HG02610 (cell line): Measurements from ENCODE around the gene DRG2.

Experiments used
- ATAC-seq: cut with Tn5 transposase; IDR thresholded peaks from one replicate; pipeline ENCODE4 v1.9.1; 2021; ENCODE audit warnings: mild to moderate bottlenecking, moderate library complexity; ENCODE audit not compliant: unreplicated experiment

The DRG2 gene

DNA sequence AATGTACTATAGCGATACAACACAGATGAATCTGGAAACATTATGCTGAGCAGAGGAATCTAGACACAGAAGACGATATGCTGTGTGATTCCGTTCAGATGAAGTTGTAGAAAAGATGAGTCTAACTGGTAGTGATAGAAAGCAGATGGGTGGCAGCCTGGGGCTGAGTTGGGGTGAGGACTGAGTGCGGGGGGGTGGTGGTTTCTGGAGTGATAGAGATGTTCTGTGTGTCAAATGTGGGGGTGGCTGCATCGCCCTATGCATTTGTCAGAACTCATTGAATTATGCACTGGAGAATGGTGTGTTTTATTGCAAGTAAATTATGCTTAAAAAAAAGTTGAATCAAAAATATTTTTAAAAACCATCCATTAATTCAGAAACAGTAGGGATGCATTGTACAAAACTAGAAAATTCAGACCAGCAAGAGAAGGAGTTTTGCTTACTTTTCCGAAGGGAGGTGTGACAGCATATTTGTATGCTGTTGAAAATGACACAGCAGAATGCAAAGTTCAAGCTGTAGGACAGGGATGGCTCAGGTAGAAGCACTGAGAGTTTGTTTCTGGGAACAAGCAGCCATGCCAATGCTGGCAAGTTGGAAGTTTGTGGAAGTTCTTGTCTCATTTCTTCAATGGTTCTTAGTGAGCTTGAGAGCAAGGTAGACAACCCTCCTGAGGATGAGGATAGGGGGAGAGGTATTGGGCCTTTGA, 13.0 kb upstream of the DRG2 start:
- no peak for ATAC-seq

DNA sequence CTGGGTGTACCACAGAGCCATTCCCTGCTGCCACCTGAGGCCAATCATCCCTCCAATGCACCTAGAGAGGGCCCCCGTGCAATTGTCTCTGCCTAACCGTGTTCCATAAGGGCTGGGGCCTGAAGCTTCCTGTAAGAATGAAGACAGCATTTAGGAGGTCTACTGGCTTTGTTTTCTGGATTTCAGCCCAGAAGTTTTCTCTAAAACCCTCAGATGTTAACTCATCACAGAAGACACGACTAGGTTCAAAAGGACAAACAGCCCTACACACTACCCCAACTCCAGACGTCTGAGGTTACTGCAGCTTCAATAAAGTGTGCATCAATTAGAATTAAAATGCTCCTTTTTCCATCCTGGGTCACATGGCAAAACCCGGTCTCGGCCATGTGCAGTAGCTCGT, 10.8 kb upstream of the DRG2 start:
- ATAC-seq: no peak

DNA sequence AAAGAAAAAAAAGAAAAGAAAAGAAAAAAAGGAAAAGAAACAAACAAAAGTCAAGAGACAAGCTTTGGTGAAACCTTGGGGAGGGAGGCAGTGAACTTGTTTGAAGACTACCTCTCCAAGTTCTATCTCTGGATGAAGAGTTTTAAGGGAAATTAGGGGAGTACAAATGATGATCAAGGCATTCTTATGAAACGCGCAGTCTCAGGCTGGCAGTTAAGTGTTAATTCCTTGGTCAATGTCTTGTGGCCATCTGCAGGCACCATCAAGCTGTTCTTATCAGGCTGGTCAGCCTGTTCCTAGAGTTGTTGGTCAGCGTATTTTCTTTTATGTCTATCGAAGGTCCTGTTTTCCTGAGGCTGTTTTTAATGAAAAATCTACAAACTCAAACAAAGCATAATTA, 8.2 kb upstream of the DRG2 start:
- ATAC-seq: no peak

DNA sequence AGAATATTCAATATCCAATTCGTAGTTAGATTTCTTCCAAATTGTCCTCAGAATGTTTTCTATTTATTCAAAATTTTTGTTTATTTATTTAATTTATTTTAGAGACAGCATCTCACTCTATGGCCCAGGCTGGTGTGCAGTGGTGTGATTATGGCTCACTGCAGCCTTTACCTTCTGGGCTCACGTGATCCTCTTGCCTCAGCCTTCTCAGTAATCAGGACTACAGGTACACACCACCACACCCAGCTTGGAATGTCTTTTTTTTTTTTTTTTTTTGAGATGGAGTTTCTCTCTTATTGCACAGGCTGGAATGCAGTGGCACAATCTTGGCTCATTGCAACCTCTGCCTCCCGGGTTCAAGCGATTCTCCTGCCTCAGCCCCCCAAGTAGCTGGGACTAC, 3.5 kb upstream of the DRG2 start:
- ATAC-seq: no peak

DNA sequence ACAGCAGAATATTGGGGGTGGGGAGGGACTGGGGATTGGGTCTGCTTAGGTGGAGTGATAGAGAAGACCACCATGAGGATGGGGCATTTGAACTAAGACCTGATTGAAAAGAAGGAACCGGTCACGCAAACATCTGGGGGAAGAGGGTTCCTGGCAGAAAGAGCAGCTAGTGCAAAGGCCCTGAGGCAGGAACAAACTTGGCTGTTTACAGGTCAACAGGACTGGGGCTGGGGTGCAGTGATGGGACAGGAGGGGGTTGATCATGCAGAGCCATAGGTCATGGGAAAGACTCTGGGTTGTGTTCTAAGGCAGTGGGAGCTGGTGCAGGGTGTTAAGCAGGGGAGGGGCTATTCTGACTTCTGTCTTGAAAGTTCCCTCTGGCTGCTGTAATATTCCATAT, 1.9 kb downstream of the DRG2 start:
- ATAC-seq: no peak

DNA sequence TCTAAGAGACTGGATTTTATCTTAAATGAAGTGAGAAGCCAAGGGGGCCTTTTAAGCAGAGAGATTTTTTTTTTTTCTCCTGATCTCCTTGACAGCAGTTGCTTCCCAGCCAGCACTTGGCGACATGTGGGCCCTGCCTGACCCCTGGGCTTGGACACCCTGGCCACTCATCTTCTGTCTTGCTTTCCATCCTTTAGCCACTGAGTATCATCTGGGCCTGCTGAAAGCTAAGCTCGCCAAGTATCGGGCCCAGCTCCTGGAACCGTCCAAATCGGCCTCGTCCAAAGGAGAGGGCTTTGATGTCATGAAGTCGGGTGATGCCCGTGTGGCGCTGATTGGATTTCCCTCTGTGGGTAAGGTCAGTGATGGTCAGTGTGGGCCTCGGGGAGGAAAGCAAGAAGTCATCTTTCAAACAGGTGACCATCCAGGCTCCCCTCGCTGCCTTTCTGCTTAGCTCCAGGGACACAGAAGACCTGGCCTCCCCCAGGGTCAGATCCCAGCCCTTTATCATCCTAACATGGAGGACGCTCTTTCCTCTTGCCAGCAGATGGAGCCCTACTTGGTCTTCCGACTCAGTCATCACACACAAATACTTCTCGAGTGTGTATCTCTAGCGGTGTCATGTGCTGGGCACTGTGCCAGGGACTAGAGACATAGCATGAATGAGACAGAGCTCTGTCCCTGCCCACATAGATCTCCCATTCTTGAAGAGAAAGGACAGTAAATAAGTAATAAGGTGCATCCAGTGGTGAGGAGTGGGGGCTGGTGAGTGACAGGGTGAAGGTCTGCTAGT, 6.1 kb downstream of the DRG2 start:
- no peak for ATAC-seq

DNA sequence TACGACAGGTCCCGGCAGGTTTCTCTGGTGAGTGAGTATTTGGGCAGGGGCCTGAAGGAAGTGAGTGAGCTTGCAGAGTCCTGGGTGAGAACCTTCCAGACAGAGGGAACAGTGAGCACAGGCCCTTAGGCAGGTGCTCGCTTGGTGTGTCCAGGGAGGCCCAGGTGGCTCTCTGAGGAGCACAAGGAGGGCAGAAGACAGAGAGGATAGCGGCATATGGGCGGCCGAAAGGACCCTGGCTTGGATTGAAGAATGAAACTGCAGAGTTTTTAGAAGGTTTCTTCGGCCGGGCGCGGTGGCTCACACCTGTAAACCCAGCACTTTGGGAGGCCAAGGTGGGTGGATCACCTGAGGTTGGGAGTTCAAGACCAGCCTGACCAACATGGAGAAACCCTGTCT, 6.7 kb downstream of the DRG2 start:
- ATAC-seq: no peak

DNA sequence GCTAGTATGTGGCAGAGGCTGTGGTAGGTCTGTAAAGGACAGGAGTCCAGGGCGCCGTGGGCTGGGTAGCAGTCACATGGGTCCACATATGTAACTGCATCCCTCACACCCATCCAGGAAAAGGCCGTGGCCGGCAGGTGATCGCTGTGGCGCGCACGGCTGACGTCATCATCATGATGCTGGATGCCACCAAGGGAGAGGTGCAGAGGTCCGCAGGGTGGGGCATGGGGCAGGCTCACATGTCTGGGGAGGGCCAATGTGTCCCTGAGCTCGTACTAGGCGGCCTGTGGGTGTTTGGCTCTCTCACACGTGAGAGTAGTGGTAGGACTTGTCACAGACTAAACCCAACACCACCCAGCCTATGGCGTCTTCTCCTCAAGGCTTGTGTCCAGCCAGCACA, 11.8 kb downstream of the DRG2 start:
- no peak for ATAC-seq

DNA sequence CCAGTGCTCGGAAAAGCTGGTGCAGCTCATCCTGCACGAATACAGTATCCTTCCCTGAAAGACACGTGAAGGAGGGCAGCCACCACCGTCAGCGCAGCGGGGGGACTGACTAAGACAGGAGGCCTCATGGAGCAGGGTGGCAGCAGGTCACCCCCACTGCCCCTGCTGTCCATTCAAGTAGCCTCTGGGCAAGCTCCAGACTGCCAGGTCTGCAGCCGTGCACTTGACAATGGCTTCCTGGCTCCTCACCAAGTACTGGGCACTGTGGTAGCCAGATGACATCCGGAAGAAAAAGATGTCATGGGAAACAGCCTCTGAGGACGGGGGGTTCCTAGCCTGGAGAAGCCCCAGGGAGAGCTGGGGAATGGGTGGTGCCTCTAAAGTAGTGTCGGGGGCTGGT, 12.9 kb downstream of the DRG2 start:
- ATAC-seq: no peak

DNA sequence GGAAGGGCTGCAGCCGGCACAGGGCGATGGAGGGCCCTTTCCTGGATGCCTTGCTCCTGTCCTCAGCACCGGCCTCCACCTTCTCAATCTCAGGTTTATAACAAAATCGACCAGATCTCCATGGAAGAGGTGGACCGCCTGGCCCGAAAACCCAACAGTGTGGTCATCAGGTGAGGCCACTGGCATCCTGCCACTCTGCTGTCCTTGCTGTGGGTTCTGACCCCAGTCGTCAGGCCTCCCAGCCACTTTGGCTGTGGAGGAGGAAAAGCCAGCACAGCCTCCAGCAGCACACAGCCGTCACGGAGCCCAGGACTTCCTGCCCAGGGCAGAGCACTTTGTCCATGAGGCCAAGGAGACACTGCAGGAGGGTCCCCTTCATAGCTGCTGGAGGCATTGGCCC, 14.1 kb downstream of the DRG2 start:
- no peak for ATAC-seq

DNA sequence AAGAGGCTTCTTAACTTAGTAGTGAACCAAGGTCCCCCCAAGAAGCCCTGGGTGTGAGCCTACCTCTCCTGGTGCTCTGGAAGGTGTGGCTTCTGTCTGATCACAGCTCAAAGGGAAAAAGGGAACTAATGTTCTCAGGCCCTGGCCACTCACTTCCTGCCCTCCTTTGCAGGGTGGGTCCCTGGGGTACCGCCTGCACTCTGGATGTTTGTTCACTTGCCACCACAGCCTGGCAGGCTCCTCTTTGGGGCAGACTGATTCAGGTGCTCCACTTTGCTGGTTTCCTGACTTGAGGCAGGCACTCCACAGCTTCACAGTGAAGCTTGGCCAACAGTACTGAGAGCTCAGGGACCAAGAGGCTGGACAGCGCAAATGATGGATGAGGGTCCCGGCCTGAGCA, 14.9 kb downstream of the DRG2 start:
- ATAC-seq: no peak

DNA sequence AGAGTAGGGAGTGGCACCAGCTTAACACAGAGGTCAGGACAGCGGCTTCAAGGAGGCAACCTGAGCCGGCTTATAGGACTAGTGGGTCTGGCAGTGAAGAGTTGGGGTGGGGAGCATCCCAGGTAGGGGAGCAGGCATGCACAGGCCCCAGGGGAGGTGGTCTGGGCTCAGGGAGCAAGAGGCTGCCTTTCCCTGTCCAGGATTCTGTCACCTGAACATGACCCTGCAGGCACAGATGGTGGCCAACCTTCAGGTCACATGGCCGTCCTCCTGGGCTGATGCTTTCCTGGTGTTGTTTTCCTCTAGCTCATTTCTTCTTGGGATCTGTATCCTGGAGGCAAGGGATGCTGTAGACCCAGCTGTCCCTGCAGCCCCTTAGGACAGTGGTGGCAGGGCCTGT, 17.3 kb downstream of the DRG2 start:
- ATAC-seq: no peak

DNA sequence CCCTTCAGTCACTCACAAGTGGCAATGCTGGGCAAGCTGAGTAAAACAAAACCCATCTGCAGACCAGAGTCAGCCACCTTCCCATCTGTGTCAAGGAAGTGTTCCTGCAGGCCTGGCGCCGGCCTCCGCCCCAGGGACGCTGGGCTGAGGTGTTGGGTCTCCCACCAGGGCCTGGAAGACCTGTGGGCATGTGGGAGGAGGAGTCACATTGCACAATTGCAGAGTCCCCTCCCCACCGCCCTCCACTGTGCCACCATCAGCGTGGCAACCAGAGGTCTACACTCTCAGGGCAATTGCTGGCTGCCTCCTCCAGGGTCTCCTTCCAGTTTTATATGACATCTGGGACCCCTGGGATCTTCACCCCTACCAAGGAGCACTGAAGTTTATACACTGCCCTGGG, 17.8 kb downstream of the DRG2 start:
- ATAC-seq: no peak

DNA sequence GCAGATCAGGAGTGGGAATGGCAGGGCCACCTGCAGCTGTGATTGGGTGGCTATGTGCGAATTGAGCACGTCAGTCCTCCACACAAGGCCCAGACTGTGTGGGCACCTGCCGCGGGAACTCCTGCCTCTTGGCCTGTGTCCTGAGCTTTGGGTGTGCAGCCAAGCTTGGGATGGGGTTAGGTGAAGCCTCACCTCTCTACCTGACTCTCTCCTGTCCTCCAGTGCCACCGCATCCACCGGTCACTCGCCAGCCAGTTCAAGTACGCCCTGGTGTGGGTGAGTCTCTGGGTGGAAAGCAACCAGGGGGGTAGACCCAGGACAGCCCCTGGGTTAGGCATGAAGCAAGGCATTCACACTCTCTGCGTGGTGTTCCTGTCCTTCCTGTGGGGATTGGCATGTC, 18.5 kb downstream of the DRG2 start:
- ATAC-seq: no peak

DNA sequence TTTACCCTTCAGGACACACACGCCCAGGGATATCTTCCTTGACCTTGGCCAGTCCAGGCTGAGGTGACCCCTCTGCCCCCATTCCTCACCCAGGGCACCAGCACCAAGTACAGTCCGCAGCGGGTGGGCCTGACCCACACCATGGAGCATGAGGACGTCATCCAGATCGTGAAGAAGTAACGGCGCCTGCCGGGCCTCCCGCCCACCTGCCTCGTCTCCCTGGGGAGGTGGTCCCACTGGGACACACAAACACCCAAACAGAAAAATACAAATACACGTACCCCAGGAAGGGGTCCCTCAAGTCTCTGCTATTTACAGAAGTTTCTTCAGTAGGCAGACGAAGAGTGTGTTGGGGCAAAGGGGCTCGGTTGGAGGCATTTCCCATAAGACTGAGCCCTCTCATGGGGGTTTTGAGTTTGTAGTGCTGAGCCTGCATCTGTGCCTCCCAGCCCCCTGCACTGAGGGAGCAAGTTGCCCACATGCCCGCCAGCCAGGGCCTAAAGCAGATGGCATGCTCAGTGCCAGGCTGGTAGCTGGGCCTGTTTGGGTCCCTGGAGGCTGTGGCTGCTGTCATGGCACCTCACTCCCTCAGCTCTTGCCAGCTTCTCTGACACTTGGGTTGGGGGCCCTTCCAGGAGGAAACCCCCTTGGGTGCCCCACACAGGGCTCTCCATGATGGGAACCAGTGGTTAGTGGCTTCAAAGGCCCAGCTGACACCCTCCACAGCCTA, 19.5 kb downstream of the DRG2 start:
- ATAC-seq: no peak

DNA sequence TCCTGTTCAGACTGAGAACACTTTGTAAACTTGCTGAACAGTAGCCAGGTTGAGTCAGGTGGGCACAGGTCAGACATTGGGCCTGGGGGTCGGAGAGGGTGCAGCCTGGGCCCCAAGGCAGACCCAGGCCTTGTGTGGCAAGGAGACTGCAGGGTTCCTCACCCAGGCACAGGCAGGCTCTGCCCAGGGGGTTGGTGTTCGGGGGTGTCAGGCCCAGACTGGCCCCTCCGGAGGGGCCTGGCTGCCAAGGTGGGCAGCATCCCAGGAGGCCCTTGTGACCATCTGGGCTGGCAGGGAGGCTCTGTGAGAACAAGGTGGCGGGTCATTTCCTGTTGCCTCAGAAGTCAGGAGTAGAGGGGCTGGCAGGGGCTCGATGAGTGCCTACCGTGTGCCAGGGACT, 20.2 kb downstream of the DRG2 start:
- ATAC-seq: no peak

DNA sequence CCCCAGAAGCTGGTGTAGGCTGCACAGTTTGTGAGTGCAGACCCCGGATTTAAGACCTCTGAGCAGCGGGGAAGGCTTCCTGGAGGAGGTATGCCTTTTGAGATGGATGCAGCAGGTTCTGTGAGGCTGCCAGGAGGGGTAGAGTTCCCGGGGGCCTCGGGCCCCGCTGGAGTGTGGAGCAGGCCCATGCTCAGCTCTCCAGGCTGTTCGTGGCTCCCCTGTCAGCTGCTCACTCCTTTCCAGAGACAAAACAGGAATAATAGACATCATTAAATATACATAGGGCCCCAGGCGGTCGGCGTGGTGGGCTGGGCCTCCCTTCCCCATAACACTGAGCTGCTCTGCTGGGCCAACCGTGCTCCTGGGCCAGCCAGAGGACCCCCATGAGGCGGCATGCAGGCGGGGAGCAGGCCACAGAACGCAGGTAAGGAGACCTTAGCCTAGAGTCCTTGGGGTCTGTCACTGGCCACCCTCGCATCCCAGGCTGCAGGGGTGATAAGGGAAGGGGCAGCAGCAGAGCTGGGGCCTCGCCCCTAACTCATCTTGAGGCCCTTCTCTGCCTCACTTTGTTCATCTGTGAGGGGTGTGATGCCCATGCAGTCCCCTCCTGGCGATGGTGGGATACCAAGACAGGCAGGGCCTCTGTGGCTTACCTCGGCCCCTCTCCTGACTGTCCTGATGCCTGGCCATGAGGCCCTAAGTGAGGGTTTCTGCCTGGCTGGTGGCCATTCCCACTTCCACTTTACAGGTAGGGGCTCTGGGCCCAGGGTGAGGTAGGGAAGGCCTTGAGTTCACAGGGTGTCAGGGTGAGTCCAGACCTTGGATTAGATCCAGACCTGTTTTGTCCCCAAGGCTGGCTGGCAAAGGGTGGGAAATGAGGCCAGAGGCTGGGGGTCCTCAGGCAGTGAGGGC, 20.9 kb downstream of the DRG2 start, which contains the start of gene MYO15A:
Gene MYO15A (plus strand): TSS at position 356 of the 912 bp plus-strand sequence. CDS start 10,045 bp downstream, outside the sequence.
- no peak for ATAC-seq

DNA sequence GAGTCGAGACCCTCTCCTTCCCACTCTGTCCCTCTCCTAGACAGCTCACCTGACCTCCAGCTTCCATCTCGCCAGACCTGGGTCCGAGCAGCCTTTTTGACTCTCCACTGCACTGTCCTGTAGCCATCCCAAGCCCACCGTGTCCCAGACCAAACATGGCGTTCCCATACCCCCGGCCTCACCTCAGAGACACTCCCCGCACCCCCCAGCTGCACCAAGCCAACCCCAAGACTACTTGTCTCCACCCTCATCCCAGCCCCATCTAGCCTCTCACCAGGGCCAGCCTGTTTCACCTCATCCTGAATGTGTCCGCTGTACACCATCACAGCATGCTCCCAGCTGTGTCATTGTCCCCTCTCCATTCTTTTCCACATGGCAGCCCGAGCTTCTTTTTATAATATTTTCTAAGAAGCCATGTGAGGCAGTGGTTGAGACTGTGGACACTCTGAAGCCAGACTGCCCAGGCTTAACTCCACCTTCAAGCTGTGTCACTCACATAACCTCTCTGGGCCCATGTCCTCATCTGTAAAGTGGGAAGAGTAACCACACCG, 22.3 kb downstream of the DRG2 start:
- ATAC-seq: no peak

DNA sequence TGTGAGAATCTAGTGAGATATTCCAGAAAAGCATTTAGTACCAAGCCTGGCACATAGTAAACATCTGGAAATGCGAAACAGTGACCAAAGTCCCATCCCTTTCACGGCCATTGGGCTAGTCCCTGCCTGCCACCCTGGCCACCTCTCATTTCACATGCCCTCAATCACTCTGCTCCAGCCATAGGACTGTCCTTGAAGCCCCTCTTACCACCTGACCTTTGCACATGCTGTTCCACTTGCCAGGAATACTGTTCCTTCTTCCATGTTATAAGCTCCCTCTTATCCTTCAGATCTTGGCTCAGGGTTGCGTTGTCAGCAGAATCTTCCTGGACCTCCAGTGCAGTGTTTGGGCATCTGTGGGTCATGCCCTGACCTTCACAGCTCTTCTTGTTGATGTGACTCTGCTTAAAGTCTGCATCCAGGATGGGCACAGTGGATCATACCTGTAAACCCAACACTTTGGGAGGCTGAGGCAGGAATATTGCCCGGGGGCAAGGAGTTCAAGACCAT, 22.9 kb downstream of the DRG2 start:
- no peak for ATAC-seq

DNA sequence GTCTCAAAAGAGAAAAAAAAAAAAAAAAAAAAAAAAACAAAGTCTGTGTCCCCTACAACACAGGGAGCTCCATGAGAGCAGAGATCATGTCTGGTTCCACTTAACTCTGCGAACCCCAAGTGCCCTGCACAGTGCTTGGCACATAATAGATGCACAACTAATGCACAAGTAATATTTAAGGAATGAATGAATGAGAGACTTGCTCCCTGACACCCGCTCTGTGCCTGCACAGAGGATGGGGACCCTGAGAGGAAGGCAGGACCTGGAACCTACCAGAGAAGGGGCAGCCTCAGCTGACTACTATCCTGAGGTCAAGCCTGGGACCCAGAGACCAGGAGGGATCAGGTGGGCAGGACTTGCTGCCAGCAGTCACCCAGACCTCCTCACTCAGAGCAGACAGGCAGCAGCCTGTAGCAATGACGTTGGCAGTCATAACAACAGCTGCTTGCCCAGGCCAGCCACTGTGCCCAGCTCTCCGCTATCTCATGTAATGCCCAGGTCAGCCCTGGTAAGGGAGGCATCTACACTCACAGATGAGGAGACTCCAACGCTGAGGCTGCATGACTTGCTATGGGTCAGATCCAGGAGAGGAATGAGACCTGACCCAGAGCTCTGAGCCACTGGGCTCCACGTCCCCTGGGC, 23.7 kb downstream of the DRG2 start:
- no peak for ATAC-seq
